HEK293 (cell line): ENCODE data around the gene ADGRD1.

ENCODE experiments used
- CTCF ChIP-seq: fragments of 450-650 bp; formaldehyde crosslinking; IDR thresholded peaks from 2 replicates; pipeline ENCODE4 v1.5.1; 2016; ENCODE audit warnings: missing biosample characterization, missing genetic modification characterization
- EGR2 ChIP-seq: fragments of 450-650 bp; formaldehyde crosslinking; IDR thresholded peaks from 2 replicates; pipeline ENCODE4 v1.5.1; 2016; ENCODE audit warnings: low read depth, missing biosample characterization, missing genetic modification characterization
- ELK4 ChIP-seq: IDR thresholded peaks from 2 replicates; pipeline ENCODE4 v1.6.1; 2011; ENCODE audit warnings: mild to moderate bottlenecking, low read depth, low read length, borderline replicate concordance
- TCF7L2 ChIP-seq: IDR thresholded peaks from 2 replicates; pipeline ENCODE4 v1.6.1; 2011; ENCODE audit warnings: low read depth, mild to moderate bottlenecking, inconsistent platforms, low read length, moderate library complexity, borderline replicate concordance
- ZBTB44 ChIP-seq: fragments of 450-650 bp; IDR thresholded peaks from 2 replicates; pipeline ENCODE4 v1.5.1; 2018; ENCODE audit warnings: missing biosample characterization, mild to moderate bottlenecking, missing genetic modification characterization
- ZBTB7A ChIP-seq: fragments of 450-650 bp; formaldehyde crosslinking; IDR thresholded peaks from 2 replicates; pipeline ENCODE4 v1.5.1; 2016; ENCODE audit warnings: low read depth, missing biosample characterization, missing genetic modification characterization
- ZBTB8A ChIP-seq: fragments of 450-650 bp; formaldehyde crosslinking; IDR thresholded peaks from 2 replicates; pipeline ENCODE4 v1.5.1; 2016; ENCODE audit warnings: missing biosample characterization, missing genetic modification characterization
- ZNF10 ChIP-seq: fragments of 450-650 bp; formaldehyde crosslinking; IDR thresholded peaks from 2 replicates; pipeline ENCODE4 v1.5.1; 2017; ENCODE audit warnings: missing biosample characterization, missing genetic modification characterization
- ZNF121 ChIP-seq: fragments of 450-650 bp; formaldehyde crosslinking; IDR thresholded peaks from 2 replicates; pipeline ENCODE4 v1.5.1; 2016; ENCODE audit warnings: missing biosample characterization, missing genetic modification characterization
- ZNF138 ChIP-seq: fragments of 450-650 bp; formaldehyde crosslinking; IDR thresholded peaks from 2 replicates; pipeline ENCODE4 v1.5.1; 2016; ENCODE audit warnings: missing biosample characterization, missing genetic modification characterization, borderline replicate concordance
- ZNF146 ChIP-seq: fragments of 450-650 bp; formaldehyde crosslinking; IDR thresholded peaks from 2 replicates; pipeline ENCODE4 v1.5.1; 2016; ENCODE audit warnings: missing biosample characterization, missing genetic modification characterization
- ZNF274 ChIP-seq, 2 experiments: fragments of 200-500 bp in 1 of 2; fragments of 450-650 bp in 1 of 2; sonication (Bioruptor generic) in 1 of 2; formaldehyde crosslinking in 1 of 2; IDR thresholded peaks; 2 replicates each; pipeline versions ENCODE4 v1.5.1 to v1.6.1; 2014 to 2016; ENCODE audit warnings: borderline replicate concordance in 1 of 2, inconsistent platforms in 1 of 2, low read length in 1 of 2, missing biosample characterization in 1 of 2, missing genetic modification characterization in 1 of 2
- ZNF335 ChIP-seq: fragments of 450-650 bp; formaldehyde crosslinking; conservative IDR thresholded peaks from 2 replicates; pipeline ENCODE4 v1.5.1; 2016; ENCODE audit warnings: missing biosample characterization, missing genetic modification characterization

GRCh38 chr12:131094831-131095805 is 141.4 kb downstream of the ADGRD1 start:
- no peak for TF ChIP-seq ZNF10 (tag by site-specific recombination)
- TF ChIP-seq EGR2 (tag by site-specific recombination), result no peak
- TF ChIP-seq CTCF (tag by site-specific recombination), result no peak
- no peak for TF ChIP-seq ZNF121
- no peak for TF ChIP-seq TCF7L2
- TF ChIP-seq ZNF274 (IDR thresholded peaks at IDR 0.05; ENCODE audit: low read length), result no peak
- no peak for TF ChIP-seq ZNF274 (tag by site-specific recombination; IDR thresholded peaks at IDR 0.05; ENCODE audit: borderline replicate concordance)
- no peak for TF ChIP-seq ZNF146 (tag by site-specific recombination)
- no peak for TF ChIP-seq ELK4
- TF ChIP-seq ZNF335 (tag by site-specific recombination), result no peak
- no peak for TF ChIP-seq ZBTB8A (tag by site-specific recombination)
- TF ChIP-seq ZNF138 (tag by site-specific recombination), result no peak
- no peak for TF ChIP-seq ZBTB7A (tag by site-specific recombination)
- no peak for TF ChIP-seq ZBTB44 (tag by site-specific recombination)
